ENCODE results near the gene CLASRP.
"Not testable (repeated sequence)": the region's sequence is repeated elsewhere in the genome, so short reads cannot be mapped to it uniquely, and the experiment has no call there.

The CLASRP gene

GRCh38 chr19:45104658-45105349 is 66.0 kb downstream of the CLASRP start:
- no peak for DNase-seq

- DNase-seq, result not testable (repeated sequence)
Observed at GRCh38 chr19:45106363-45106762, 67.5 kb downstream of the CLASRP start.

GRCh38 chr19:45107621-45108150 is 68.8 kb downstream of the CLASRP start:
- no peak for DNase-seq

- DNase-seq, result no peak
Observed at GRCh38 chr19:45110851-45111266, 72.0 kb downstream of the CLASRP start.

GRCh38 chr19:45112111-45112827 is 73.4 kb downstream of the CLASRP start:
- DNase-seq, result no peak

- no peak for DNase-seq
Observed at GRCh38 chr19:45113628-45114027, 74.8 kb downstream of the CLASRP start.

GRCh38 chr19:45114116-45114515 is 75.3 kb downstream of the CLASRP start:
- no peak for DNase-seq

- no peak for DNase-seq
Observed at GRCh38 chr19:45115809-45116615, 77.2 kb downstream of the CLASRP start.

GRCh38 chr19:45117167-45117594 is 78.3 kb downstream of the CLASRP start:
- peak; percentile 85 for DNase-seq

- DNase-seq, result peak; percentile 14
Observed at GRCh38 chr19:45117671-45118070, 78.8 kb downstream of the CLASRP start.

- no peak for DNase-seq
Observed at GRCh38 chr19:45118106-45118505, 79.3 kb downstream of the CLASRP start.

GRCh38 chr19:45118591-45119355 is 79.9 kb downstream of the CLASRP start:
- DNase-seq, result not testable (repeated sequence)

- no peak for DNase-seq
Observed at GRCh38 chr19:45119582-45119981, 80.7 kb downstream of the CLASRP start.

All from stimulated activated CD4-positive, alpha-beta T cell treated with anti-CD3 and anti-CD28 coated beads, Interleukin-15, amount 100 ng/mL, for 24 hours (primary cell).